Suppressor macrophage treated with lipopolysaccharide for 4 hours (primary cell): Measurements from ENCODE around the gene S100A14.
"Not testable (repeated sequence)": the region's sequence is repeated elsewhere in the genome, so short reads cannot be mapped to it uniquely, and the experiment has no call there.

ENCODE experiments used
- DNase-seq: peaks from one replicate; pipeline ENCODE4 v3.0.0-alpha.2; 2020

The S100A14 gene

DNA sequence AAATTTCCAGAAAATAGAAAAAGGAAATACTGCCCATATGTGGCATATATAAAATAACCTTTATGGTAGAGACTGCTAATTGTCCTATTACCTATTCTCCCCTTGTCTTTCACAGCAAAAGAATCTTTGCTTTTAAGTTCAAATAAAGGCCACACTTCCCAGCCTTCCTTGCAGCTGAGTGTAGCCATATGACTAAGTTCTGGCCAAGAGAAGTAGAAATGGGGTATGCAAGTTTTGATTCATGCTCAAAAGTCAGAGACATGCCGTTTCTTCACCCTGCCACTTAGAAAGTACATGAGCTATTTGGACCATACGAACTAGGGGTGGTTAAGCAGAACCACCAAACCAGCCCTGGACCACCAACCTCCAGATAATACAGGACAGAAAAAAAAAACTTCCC is 32.1 kb downstream of the S100A14 start:
- no peak for DNase-seq

DNA sequence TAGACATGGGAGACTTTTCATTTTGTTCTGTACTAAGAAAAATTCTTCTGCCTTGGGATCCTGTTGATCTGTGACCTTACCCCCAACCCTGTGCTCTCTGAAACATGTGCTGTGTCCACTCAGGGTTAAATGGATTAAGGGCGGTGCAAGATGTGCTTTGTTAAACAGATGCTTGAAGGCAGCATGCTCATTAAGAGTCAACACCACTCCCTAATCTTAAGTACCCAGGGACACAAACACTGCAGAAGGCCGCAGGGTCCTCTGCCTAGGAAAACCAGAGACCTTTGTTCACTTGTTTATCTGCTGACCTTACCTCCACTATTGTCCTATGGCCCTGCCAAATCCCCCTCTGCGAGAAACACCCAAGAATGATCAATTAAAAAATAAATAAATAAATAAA is 32.6 kb downstream of the S100A14 start:
- not testable (repeated sequence) for DNase-seq

DNA sequence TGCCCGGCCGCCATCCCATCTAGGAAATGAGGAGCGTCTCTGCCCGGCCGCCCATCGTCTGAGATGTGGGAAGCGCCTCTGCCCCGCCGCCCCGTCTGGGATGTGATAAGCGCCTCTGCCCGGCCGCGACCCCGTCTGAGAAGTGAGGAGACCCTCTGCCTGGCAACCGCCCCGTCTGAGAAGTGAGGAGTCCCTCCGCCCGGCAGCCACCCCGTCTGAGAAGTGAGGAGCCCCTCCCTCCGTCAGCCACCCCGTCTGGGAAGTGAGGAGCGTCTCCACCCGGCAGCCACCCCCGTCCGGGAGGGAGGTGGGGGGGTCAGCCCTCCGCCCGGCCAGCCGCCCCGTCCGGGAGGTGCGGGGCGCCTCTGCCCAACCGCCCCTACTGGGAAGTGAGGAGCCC is 33.3 kb downstream of the S100A14 start:
- not testable (repeated sequence) for DNase-seq

DNA sequence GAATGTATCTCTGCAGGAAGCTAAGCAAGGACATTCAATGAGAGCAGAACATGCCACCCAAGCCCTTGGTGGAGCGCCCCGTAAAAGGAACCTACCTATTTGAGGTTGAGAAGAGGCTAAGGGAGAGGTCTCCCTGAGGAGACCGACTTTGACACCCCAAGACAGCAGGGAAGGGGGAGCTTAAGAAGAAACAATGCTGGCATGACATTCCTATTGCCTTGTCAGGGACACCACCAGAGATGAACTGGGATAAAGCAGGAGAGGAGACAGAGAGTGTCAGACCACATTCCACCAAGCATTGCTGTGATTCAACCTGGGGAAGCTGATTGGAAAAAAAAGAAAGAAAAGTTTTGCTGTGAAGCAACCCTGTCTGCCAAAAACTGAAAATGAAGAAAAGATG is 37.2 kb downstream of the S100A14 start:
- DNase-seq, result no peak

DNA sequence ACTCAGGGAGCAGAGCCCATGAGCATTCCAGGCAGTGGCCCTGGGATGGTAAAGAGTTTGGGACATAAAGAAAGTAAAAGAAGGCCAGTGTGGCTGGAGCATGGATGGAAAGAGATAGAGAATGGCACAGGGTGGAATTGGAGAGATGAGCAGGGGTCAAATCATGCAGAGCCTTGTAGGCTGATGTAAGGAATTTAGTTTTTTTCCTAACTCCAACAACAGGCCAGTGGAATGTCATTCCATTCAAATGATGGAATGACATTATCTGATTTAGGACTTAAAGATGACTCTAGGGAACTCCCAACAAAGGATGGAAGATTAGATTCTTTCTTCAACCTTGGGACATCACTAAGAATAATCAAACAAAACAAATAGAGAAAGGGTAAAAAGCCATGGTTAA is 37.6 kb downstream of the S100A14 start:
- DNase-seq, result no peak

DNA sequence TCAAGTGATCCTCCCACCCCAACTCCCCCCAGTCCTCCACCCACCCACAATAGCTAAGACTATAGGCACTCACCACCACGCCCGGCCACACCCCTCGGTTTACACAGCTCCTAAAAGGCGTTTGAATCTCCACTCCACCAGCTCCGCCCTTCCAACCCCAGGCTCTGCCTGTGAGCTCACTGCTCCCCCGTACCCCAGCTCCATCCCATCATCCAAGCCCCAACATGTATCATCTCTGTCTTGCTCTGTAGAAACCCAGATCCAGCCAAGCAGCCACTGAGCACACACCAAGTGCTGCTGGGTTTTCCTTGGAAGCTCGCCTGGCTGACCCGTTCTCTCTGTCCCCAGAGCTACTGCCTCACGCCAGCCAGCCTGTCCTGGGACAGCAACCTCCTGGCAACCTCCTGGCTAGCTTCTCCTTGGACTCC is 38.5 kb downstream of the S100A14 start:
- DNase-seq, result no peak

DNA sequence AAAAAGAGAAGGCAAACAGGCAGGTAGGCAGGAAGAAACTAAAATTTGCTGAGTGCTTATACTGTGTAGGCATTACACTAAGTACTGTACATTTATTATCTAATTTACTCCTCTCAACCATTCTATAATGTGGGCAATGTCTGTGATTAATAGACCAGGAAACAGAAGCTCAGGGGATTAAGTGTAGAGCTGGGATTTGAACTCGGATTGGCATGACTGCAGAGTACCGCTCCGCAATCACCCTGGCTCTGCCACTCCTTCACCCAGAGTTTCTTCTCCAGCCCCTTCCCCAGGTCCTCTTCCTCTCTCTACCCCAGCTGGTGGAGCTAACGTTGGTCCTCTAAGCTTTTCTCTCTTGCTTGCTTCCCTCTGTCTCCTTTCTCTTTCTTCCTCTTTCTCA is 39.0 kb downstream of the S100A14 start:
- no peak for DNase-seq

DNA sequence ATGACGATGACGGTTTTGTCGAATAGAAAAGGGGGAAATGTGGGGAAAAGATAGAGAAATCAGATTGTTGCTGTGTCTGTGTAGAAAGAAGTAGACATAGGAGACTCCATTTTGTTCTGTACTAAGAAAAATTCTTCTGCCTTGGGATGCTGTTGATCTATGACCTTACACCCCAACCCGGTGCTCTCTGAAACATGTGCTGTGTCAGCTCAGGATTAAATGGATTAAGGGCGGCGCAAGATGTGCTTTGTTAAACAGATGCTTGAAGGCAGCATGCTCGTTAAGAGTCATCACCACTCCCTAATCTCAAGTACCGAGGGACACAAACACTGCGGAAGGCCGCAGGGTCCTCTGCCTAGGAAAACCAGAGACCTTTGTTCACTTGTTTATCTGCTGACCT is 40.6 kb downstream of the S100A14 start:
- DNase-seq, result not testable (repeated sequence)

DNA sequence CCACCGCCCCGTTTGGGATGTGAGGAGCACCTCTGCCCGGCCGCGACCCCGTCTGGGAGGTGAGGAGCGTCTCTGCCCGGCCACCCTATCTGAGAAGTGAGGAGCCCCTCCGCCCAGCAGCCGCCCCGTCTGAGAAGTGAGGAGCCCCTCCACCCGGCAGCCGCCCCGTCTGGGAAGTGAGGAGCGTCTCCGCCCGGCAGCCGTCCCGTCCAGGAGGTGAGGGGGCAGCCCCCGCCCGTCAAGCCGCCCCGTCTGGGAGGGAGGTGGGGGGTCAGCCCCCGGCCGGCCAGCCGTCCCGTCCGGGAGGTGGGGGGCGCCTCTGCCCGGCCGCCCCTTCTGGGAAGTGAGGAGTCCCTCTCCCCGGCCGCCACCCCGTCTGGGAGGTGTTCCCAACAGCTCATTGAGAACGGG is 41.0 kb downstream of the S100A14 start:
- not testable (repeated sequence) for DNase-seq

DNA sequence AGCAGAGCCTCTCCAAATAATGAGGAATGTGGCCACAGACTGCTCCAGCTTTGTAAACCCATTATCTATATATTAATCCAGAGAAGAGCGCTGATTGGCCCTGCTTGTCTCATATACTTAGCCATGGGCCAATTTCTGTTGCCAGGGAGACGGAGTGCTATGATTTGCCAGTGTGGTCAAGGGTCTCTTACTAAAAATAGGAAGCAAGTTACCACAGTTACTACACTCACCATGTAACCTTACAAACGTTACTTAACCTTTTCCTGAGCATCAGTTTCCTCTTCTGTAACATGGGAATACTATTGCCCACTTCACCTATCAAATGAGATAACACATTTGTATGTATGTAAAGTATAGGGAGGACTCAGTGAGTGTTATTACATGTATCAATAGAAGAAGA is 42.8 kb downstream of the S100A14 start:
- DNase-seq, result peak; percentile 52

DNA sequence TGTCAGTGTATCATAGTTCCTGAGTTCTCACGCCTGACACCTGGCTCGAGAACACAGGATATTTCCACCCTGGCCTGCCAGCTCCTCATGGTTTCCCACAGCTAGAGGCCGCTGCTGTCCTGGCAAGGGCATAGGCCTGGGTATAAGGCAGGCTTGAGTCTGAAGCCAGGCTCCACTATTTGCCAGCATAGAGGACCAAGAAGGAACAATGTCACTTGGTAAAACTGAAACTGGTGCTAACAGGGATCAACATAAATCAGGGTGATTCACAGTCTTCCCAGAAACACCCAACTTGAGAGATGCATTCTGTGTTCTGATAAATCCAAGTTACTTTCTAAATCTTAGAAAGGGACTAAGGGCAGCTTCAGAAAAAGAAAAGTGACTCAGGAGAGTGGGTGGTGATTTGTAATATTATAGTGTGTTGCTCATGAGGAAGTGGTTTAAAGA is 43.5 kb downstream of the S100A14 start:
- peak; percentile 96 for DNase-seq

DNA sequence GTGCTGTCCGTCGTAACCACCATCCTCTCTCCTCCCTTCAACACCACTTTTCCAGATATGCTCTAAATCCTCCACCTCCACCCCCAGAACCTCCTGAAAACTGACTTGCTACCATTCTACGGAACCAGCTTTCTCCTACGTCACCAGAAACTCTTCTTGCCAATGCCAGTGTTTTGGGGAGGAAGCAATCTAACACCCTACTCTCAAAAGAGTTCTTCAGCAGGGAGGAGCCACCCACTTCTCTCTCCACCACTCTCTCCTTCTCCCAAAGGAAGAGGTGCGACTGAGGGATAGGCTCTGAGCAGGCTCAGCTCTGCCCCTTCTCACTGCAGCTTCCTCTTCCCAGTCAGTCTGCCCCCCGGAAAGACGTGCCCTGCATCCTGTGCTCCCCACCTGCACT is 44.4 kb downstream of the S100A14 start:
- no peak for DNase-seq

DNA sequence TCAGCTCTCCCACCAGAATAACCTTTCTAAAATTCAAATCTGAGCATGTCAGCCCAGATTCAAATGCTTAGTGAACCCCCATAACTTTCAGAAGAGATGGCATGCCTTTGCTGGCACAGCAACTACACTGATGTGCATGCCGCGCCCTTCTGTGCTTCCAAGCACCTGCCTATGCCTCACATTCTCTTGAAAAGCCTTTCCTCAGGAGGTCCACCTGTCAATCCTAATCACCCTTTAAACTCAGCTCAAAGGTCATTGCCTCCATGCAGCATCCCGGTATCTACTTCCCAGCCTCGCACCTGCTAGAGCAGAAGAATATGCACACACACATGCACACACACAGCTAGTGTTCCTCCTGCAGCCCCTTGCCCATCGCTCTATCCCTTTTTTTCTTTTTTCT is 45.3 kb downstream of the S100A14 start:
- DNase-seq, result no peak

DNA sequence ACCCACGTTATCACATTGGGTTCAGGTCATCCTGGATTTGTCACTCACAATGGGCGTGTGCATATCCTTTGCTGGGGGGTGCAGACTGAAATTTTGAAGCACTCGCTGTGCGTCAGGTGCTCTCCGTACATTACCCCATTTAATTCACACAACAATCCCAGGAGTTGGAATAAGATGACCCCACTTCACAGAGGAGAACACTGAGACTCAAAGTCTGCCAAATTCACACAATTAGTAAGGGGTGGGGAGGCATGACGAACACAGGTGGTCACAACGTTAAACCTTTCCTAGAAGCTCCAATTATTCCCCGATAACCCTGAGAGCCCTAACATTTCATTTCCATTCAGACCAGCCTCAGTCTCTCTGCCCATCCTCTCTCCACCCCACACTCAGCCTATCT is 46.7 kb downstream of the S100A14 start:
- DNase-seq, result no peak

DNA sequence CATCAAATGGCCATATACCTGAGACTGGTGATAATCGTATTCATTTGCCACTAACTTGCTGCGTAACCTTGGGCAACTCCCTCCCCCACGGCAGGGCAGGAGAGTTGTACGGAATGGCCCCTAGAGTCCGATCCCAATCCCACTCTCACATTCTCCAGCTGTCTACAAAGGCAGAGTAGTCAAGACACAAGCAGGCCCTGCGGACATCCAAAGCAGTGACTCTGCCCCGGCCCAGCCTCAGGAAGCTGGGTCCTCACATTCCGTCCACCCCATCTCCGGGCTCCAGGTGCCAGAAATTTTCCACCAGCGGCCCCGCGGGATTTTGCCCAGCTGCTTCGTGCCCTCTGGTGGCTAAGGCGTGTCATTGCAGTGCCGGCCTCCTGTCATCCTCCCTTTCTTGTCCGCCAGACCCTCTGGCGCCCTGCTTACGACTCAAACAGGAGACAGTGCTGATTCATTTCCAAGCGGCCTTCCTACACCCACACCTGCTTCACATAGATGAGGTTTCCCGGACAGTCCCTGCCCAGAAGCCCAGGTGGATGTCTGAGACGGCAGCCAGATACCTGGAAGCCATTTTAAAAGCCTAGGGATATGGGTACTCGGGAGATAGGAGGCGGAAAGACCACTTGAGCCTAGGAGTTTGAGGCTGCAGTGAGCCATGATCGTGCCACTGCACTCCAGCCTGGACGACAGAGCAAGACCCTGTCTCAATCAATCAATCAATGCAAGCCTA is 47.6 kb downstream of the S100A14 start:
- peak; percentile 89 for DNase-seq

DNA sequence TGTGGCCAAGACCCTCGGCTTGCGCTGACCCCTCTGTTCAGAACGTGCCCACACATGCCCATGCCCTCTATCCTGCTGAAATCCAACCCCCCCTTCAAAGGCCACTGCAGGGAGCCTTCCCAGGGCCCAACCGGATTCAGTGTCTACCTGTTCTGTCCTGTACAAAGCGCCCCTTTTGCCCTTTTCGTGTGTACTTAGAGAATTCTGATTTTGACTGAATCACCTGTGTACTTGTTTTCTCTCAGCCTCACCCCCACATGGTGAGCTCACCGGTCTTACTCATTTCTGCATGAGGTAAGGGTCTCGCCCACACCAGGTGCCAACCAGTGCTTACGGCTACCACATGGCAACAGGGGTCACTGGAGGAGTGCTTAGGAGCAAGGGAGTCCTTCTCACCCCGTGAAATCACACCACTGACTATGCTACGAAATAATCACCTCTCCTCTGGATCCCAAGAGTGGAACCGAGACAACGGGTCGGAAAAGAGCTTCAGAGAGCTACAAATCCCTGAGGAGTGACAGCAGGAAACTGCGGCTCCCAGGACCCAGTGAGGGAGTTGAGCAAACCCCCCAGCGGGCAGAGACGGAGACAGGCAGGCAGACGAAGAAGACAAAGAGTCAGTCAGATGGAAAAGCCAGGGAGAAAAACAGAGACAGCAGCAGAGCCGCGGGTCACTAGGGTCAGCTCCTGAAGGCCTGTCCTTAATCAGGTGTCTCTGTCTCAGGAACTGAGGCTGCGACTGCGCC is 48.3 kb downstream of the S100A14 start:
- no peak for DNase-seq

DNA sequence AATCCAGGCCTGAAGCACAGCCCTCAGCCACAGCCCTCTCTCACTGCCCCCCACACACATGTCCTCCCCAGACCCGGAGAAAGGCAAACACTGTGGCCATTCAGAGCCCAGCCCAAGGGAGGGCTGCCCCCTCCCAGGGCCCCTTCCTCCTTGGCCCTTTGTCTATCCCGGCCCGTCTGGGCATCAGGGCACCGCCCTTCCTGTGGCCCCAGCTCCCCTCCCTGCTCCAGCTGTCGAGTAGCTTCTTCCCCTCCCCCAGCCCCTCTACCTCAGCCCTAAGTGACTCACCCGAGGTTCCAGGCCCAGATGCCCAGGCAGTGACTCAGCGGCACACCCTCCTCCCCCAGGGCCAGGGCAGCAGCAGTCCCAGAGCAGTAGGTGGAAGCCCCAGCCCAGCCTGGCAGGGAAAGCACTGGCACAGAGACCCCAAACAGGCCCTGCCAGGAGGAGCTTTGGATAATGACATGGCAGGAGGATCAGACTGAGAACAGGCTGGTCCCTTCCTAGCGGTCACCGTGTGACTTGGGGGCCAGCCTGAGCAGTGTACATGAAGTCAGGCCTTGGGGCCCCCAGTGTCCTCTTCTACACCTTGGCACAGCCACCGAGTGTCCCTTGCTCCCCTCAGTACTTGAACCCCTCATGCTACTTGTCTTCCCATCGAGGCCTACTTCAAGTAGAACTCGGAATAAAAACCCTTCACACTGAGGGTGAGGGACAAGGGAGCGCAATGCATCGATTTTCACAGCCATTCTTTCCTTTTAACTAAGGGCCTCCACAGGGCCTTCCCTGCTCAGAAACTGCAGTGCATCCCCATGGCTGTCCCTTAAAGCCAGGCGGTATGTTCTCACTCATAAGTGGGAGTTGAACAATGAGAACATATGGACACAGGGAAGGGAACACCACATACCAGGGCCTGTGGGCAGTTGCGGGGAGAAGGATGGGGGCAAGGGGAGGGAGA is 49.4 kb downstream of the S100A14 start:
- DNase-seq, result peak; percentile 97

DNA sequence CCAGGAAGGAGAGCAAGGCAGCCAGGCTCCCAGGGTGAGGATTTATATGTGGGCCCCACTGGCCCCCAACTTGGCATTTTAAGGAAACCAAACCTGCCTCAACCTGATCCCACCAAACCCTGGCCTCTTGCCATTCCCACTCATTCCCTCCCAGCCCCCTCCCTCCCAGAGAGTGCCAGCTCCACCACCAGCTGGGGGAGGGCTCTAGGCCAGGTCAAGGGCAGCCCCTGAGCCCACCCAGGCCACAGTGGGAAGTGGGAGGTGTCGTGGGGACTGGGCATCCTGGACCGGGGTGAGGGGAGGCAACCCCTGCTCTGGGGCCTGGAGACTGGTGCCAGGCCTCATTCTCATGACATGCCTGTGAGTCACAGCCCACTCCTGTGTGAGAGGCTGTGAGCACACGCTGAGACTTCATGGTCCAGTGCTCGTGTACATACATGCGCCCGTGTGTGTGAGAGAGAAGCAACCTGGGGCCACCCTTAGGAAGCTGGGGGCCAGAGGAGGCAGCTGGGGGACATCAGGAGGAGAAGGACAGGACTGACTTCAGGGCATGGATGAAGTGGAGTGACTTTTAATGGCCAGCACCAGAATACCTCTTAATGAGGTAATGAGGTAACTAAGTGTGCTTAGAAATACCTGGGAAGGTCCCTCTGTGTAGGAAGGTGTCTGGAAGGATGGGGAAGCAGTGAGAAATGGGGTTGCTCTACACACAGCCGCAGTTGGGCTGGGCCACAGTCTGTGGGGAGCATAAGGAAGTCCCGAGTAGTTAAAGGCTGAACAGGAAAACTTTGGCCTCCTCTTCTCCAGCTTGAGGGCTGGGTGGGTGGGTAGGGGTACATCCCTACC is 50.4 kb downstream of the S100A14 start, which contains the start of gene S100A2:
Gene S100A2, minus strand, starts transcription at position 316 of the 846 bp plus-strand sequence. CDS start 1,967 bp downstream, outside the sequence.
- peak; percentile 87 for DNase-seq
